Peyer's patch (tissue), 4 donors: ENCODE data around the gene KCNJ5. TPM values are rescaled to one million over a fixed set of nuclear protein-coding genes. Genes with fewer than 3 reads are reported as not detected.

Experiments used
- DNase-seq, 3 donors: peaks; one replicate each; pipeline ENCODE4 v3.0.0-alpha.2; 2017 to 2019
- H3K27ac ChIP-seq, 4 donors: fragments of 200-600 bp; sonication (generic); one replicate each; pipeline ENCODE4 v1.5.1; 2016 to 2019
- H3K27me3 ChIP-seq, 2 donors: fragments of 200-600 bp; sonication (generic); one replicate each; pipeline ENCODE4 v1.5.1; 2019
- H3K36me3 ChIP-seq, 3 donors: fragments of 200-600 bp; sonication (generic); one replicate each; pipeline ENCODE4 v1.5.1; 2016 to 2019
- H3K4me1 ChIP-seq, 4 donors: fragments of 200-600 bp; sonication (generic); one replicate each; pipeline ENCODE4 v1.5.1; 2016 to 2019
- H3K4me3 ChIP-seq, 4 donors: fragments of 200-600 bp; sonication (generic); 1 replicate in 3 of 4; 2 replicates in 1 of 4; pipeline ENCODE4 v1.5.1; 2016 to 2019; ENCODE audit warnings: mild to moderate bottlenecking in 1 of 4
- H3K9me3 ChIP-seq, 4 donors: fragments of 200-600 bp; sonication (generic); one replicate each; pipeline ENCODE4 v1.5.1; 2016 to 2019; ENCODE audit warnings: mild to moderate bottlenecking in 1 of 4
- CTCF ChIP-seq, 6 experiments: fragments of 450-650 bp in 4 of 6; fragments of 200-600 bp in 2 of 6; sonication (generic) in 1 of 6; IDR thresholded peaks; one replicate each; pipeline ENCODE4 v1.5.1; 2017 to 2019; ENCODE audit warnings: antibody characterized with exemption in 6 of 6, mild to moderate bottlenecking in 3 of 6, moderate library complexity in 1 of 6
- POLR2A ChIP-seq, 2 donors: fragments of 450-650 bp; IDR thresholded peaks; one replicate each; pipeline ENCODE4 v1.5.1; 2017; ENCODE audit warnings: antibody characterized with exemption in 2 of 2, mild to moderate bottlenecking in 2 of 2, moderate library complexity in 2 of 2
- total RNA-seq, 4 donors: library from RNA; depleted of rRNA; stranded (reverse); fragments of >200 nt; gene quantifications; one replicate each; pipeline ENCODE4 v1.1.0, GENCODE V29; 2016

The KCNJ5 gene
- total RNA-seq, 4 donors from 2014 or later: 1.6 TPM; not detected in 3

GRCh38 chr11:128886406-128887124, 4.6 kb upstream of the KCNJ5 start:
- Histone ChIP-seq H3K27ac (no peak overlapping the region), H3K36me3 (no peaks in the 10 kb centered on the region), H3K4me3 (no peak overlapping the region), H3K27me3 (peaks cover 0 to 6% of the 10 kb centered on the region in 2 donors), H3K4me1 (peaks cover 0 to 14% (median 4%) of the 10 kb centered on the region in 4 donors), H3K9me3 (no peaks in the 10 kb centered on the region)
- peak in 1 of 3 donors; percentile 48 for DNase-seq
- TF ChIP-seq CTCF (IDR thresholded peaks at IDR 0.05) (peak in 2 of 6 experiments; percentile 4 to 13), POLR2A (IDR thresholded peaks at IDR 0.05) (no peak)

- Histone ChIP-seq H3K9me3 (no peaks in the 10 kb centered on the region), H3K4me3 (no peak overlapping the region), H3K36me3 (no peaks in the 10 kb centered on the region), H3K4me1 (peaks cover 0 to 19% (median 4%) of the 10 kb centered on the region in 4 donors), H3K27me3 (peaks cover 0 to 6% of the 10 kb centered on the region in 2 donors), H3K27ac (no peak overlapping the region)
- TF ChIP-seq CTCF (IDR thresholded peaks at IDR 0.05) (no peak), POLR2A (IDR thresholded peaks at IDR 0.05) (no peak)
- DNase-seq: peak in 1 of 3 donors; percentile 14
These were observed 2.8 kb upstream of the KCNJ5 start for GRCh38 chr11:128888034-128888985.

GRCh38 chr11:128889657-128890213, 1.4 kb upstream of the KCNJ5 start:
- no peak for DNase-seq
- Histone ChIP-seq H3K27ac (no peak overlapping the region), H3K4me3 (peak overlapping the region in 2 of 4 donors; percentile 59 to 63), H3K4me1 (peaks cover 0 to 19% (median 4%) of the 10 kb centered on the region in 4 donors), H3K36me3 (no peaks in the 10 kb centered on the region), H3K27me3 (peaks cover 0 to 6% of the 10 kb centered on the region in 2 donors), H3K9me3 (no peaks in the 10 kb centered on the region)
- no peak for TF ChIP-seq POLR2A (IDR thresholded peaks at IDR 0.05)
- TF ChIP-seq CTCF (IDR thresholded peaks at IDR 0.05): no peak

- Histone ChIP-seq H3K4me1 (peaks cover 0 to 21% (median 4%) of the 10 kb centered on the region in 4 donors), H3K4me3 (peak overlapping the region in 3 of 4 donors; percentile 39 to 63 (median 59)), H3K36me3 (no peaks in the 10 kb centered on the region), H3K27ac (no peak overlapping the region), H3K27me3 (peaks cover 0 to 6% of the 10 kb centered on the region in 2 donors), H3K9me3 (no peaks in the 10 kb centered on the region)
- DNase-seq: no peak
- no peak for TF ChIP-seq POLR2A (IDR thresholded peaks at IDR 0.05)
- no peak for TF ChIP-seq CTCF (IDR thresholded peaks at IDR 0.05)
These were observed 977 bp upstream of the KCNJ5 start for GRCh38 chr11:128890216-128890542.

- Histone ChIP-seq H3K27me3 (peaks cover 0 to 6% of the 10 kb centered on the region in 2 donors), H3K27ac (no peak overlapping the region), H3K4me1 (peaks cover 0 to 21% (median 4%) of the 10 kb centered on the region in 4 donors), H3K36me3 (no peaks in the 10 kb centered on the region), H3K9me3 (no peaks in the 10 kb centered on the region), H3K4me3 (peak overlapping the region in 1 of 4 donors; percentile 59)
- TF ChIP-seq POLR2A (IDR thresholded peaks at IDR 0.05) (no peak), CTCF (IDR thresholded peaks at IDR 0.05) (no peak)
- DNase-seq: peak in 1 of 3 donors; percentile 46
These were observed 800 bp downstream of the KCNJ5 start for GRCh38 chr11:128891913-128892398.
